ENCODE data around the gene SFN.
A peak's percentile ranks its signal among the peaks of the same experiment; 100 is the strongest.
"Not testable (repeated sequence)": the region's sequence is repeated elsewhere in the genome, so short reads cannot be mapped to it uniquely, and the experiment has no call there.

SFN gene

DNA sequence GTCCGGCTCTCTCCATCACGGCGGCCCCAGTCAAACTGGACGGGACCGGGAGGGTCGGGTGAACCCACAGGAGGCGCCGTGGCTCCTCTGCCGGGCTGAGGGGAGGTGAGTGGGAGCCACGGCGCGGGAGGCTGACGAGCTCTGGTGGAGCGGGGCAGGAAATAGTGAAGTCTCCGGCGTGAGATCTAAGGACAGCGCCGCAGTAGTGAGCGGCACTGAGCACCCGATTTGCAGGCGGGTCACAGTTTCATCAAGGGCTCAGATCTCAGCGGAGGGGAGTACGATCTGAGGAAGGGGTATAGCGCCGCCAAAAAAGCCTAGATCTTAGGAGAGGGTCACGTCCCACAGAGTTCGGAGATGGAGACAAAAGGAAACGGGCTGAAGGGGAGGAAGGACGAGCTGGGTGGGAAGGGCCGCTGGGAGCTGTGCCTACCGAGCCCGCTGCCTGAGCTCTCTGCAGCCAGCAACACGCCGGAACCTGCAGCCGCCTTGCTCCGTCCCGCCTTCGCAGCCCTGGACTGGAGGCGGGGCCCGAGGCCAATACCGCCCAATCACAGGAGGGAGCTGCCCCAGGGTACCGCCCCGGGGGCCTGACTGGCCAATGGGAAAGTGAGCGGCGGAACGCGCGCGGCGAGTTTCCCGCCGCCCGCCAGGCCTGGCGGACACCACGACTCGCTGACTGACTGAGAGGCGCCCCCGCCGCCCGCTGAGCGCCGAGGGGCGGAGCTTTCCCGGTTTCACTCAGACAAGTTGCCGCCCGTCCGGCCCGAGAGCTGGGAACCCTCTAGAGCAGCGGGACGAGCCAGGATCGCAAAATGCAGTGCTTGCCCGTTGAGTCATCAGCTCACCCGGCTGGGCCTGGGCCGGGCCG is 1.9 kb downstream of the SFN start:
- FAIRE-seq (peak; percentile 88), DNase-seq (ENCODE audit: low spot score) (peak; percentile 94)

DNA sequence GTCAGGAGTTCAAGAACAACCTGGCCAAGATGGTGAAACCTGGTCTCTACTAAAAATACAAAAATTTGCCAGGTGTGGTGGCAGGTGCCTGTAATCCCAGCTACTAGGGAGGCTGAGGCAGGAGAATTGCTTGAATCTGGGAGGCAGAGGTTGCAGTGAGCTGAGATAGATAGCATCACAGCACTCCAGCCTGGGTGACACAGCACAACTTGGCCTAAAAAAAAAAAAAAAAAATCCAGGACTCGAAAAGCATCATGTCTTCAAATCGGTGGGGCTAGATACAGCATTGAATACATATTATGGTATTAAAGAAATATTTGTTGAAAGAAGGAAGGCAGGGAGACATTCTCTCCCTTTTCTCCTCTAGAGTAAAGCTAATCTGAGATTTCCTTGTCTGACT is 10.1 kb downstream of the SFN start:
- FAIRE-seq = not testable (repeated sequence)

DNA sequence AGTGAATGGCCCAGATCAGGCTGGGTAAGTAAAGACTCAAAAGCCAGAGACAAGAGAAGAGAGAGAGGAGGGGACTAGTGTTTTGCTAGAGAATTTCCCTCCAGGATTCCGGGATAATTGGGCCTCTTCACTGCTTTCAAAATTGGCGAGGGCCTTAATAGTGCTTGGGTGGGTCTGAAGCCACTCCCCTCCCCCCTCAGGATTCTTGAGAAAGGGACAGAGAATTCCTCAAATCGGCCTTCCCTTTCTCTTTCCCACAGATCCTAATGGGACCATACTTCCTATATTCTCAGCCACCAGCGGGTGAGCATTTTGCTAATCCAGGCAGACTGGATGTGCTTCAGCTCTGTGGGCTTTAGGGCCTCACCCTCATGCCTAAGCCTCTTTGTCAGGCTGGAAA is 11.9 kb downstream of the SFN start:
- FAIRE-seq (no peak), DNase-seq (ENCODE audit: low spot score) (no peak)

More for the DNA sequence above, 10.1 kb downstream of the SFN start:
- DNase-seq (ENCODE audit: low spot score) = not testable (repeated sequence)

DNA sequence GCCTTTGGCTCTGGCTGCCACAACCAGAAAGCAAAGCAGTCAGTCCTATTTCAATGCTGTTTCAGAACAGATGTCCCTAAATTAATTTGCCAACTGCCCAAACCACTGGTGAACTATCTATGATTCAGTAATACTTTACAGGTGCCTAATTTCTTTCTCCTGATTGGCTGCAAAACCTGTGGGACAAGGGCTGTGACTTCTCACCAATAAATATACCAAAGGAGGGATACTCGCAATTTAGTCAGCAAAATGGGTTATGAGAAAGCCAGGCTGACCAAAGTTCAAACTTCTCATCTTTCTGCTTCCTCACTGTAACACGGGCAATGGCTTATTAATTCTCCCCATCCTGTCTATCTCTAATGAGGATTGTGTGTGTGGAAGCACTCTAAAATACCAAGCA is 14.4 kb downstream of the SFN start:
- DNase-seq (ENCODE audit: low spot score) (no peak), FAIRE-seq (no peak)

DNA sequence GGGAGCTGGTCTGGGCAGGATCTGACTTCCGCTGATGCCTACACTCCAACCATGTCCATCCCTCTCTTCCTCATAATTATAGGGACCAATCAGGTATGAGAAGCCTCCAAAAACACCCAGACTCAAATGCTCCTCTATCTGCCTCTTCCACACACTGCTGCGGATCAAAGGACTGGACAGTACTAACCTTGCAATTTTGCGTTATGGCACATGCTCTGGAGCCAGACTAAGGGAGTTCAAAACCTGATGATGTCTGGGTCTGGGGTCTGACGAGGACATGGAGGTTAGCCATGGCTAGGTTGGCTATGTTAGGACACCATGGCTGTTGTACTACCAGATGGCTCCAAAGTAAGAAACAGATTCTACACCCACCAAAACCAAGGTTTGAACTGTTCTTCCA is 16.8 kb downstream of the SFN start:
- DNase-seq (ENCODE audit: low spot score) = no peak
- no peak for FAIRE-seq

DNA sequence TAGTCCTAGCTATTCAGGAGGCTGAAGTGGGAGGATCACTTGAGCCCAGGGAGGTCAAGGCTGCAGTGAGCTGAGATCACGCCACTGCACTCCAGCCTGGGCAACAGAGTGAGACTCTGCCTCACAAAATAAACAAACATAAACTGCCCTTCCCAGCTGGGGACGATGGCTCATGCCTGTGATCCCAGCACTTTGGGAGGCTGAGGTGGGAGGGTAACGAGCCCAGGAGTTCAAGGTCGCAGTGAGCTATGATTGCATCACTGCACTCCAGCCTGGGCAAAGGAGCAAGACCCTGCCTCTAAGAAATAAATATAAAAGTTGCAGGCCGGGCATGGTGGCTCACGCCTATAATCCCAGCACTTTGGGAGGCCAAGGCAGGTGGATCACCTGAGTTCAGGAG is 18.7 kb downstream of the SFN start:
- not testable (repeated sequence) for DNase-seq (ENCODE audit: low spot score); FAIRE-seq

DNA sequence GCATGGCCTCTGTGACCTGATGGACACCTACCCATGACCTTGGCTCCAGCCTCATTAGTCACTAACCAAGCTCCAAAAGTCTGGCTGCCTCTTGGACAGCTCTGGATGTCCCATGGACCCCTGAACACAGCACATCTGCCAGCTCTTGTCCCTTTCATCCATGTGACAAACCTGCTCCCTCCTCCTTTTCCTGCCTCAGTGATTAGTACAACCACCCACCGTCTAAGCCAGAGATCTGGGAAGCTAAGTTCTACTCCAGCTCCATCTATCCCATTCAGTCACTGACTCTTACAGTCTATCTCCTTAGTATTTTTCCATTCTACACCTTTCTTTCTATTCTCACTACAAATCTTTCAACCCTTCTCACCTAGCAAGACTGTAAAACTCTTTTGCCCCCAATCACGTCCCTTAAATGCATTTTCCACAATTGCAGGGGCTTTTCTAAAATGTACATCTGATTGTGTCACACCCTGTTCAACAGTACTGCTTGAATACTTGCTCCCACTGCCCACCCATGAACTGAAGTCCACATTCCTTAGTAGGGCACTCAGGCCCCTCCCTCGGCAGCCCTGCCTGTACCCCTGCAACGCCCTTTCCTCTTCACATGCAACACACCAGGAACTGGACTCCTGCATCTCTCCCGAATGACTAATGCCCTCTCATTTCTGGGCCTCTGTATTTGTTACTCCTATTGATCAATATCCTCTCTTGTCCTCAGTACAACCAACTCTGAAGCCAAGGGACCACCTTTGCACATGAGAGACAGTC is 19.9 kb downstream of the SFN start:
- FAIRE-seq (no peak), DNase-seq (ENCODE audit: low spot score) (no peak)

DNA sequence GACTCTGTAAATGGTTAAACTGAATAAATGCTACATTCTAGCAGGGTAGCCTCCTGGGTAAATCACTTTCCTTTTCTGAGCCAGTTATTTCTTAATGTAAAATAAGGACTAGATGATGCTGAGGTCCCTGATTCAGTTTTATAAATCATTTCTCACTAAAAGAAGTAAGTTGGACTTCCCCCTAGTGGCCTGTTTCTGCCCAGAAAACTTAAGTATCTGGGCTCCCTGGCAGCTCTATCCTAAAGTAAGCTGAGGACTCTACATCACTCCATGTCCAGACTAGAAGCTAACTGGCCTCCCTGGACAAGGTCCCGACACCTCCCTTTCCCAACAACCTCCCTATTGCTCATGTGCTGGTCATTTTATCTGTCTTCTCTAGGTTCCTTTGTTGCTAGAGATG is 24.2 kb downstream of the SFN start:
- FAIRE-seq (no peak), DNase-seq (ENCODE audit: low spot score) (no peak)

DNA sequence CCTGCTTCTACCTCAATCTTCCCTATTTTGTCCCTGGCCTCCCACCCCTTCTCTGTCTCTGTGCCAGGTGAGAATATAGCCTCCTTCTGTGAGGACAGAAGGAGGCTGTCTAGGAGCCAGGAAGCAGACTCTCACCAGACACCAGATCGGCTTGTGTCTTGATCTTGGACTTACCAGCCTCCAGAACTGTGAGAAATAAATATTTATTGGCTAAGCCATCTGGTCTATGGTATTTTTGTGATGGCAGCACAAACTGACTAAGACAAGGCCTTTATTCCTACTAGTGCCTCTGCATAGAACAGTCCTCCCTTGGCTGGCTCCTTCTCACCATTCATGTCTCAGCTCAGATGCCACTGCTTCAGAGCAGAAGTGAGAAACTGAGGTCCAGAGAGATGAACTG is 25.3 kb downstream of the SFN start:
- DNase-seq (ENCODE audit: low spot score) (no peak), FAIRE-seq (no peak)

DNA sequence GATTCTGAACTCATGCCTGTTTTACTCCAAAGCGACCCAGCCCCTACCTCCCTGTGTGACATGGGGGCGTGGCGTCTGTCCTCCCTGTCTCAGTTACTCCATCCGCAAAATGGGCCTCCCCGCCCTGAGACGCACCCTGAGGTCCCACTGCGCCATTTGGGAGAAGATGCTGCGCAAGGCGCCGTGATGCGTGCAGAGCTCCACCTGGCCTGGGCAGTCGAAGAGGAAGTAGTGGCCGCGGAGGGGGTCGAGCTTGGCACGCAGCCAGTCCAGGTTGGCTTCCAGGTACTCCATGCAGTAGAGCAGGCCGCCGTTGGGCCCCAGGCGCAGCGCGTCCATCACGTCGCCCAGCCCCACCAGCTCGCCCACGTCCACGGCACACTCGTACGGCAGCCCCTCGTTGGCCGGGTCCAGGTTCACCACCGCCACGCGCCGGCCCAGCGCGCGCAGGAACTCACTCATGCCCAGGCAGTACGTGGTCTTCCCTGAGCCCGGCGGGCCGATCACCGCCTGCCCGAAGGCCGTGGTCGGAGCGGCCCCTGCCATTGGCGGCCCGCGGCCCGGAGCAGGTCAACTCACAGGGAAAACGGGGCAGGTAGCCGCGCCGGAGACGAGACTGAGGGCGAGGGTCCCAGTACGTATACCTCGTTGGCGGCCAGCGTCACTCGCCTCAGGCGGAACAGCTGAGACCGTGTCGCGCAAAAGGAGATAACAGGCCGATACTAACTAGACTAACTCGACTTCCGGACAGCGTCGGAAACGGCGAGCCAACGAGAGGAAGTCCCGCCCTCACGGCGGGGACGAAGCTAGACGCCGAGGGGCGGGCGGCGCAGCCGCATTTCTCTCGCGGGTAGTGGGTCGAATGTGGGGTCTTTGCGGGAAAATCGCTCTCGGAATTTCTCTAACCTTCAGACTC is 26.9 kb downstream of the SFN start, which contains the start of gene GPN2:
GPN2 (minus strand) TSS at position 733 of the 916 bp plus-strand sequence; CDS start at position 546, 187 bp downstream.
- no peak for FAIRE-seq

DNA sequence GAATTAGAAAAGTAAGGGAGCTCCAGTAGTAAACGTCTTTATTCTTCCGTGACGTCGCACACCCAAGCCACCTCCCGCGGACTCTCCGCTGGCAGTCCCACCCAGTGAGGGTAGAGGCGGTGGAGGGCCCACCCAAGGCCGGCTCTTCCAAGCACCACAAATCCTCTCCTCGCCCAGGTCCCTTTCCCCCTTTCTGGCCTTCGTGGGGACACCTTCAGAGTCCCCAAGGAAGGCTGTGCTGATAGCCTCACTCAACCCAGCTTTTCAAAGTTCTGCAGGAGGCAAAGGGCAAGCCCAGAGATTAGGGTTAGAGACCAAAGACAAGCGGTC is 27.5 kb downstream of the SFN start:
- DNase-seq (ENCODE audit: low spot score) (peak; percentile 33), FAIRE-seq (no peak)

More for the DNA sequence above, 26.9 kb downstream of the SFN start, which contains the start of gene GPN2:
- DNase-seq (ENCODE audit: low spot score) = peak; percentile 87

DNA sequence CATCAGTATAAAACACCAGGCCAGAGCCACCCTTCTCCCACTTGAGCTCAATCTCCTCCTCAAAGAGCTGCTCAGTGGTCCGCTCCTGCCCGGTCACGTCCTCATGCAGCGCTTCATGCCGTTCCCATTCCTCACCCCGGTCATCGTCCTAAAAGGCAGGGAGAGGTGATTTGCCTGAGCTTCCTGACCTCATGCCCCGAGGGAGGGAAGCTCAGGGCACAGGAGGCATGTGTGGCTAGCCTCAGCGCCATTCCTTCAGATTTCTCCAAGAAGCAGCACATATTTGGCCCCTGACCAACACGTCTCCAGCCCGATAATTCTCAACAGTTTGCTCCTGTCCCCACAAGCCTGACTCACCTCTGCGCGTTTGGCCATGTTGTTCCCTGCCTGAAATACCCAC is 31.3 kb downstream of the SFN start:
- DNase-seq (ENCODE audit: low spot score) = no peak
- no peak for FAIRE-seq

DNA sequence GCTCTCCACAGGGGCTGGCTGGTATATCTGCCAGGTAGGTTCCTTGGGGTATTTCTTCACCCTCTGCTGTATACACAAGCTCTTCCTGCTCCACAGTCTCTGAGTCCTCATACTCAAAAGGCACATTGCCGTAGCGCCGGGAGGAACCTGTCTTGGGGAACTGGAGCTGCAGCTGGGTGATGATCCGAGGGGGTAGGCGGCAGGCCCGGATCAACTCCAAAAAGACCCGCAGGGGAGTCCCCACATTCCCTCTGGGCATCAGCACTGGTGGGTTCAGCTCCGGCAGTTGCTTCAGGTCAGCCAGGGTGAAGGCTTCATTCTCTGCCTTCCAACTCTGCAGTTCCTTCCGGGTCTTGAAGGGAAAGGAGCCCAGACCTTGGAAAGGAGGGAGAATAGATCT is 34.4 kb downstream of the SFN start:
- DNase-seq (ENCODE audit: low spot score) (no peak), FAIRE-seq (no peak)

DNA sequence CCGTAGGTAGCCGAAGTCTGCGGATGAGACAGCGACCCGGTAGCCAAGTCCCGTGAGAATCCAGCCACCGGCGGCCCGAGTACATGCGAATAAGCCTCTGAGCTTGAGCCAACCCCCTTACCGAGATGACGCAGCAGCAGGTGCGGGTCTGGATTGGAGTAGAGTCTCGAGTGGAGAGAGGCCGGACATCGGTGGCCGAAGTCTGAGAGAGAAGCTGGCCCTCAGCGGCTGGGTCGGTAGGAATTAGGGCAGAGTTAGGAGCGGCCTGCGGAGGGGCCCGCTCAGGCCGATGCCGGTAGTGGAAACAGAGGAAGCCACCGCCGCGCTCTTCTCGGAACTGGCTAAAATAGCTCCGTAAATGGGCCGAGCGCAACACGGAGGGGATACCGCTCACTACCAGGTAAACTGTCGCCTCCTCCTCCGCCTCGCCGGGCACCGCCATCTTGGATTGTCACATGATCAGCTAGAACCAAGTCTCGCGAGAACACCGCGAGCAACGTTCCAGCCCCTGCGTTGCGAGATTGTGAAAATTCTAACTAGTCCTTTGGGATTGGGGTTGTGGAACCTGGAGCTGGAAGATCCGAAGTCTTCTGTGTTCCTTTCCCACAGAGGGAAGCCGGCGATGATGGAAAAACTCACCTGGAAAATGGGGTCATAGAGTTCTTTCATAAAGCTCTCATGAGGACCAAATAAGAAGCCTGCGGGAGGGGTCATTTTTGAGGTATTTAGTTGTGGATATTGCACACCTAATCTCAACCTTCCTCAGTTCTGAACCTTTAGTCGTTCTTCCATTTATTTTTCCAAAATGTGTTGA is 37.3 kb downstream of the SFN start, which contains the start of gene GPATCH3:
GPATCH3 (minus strand) TSS at position 467 of the 814 bp plus-strand sequence; CDS start at position 442, 25 bp downstream.
- FAIRE-seq = peak; percentile 50
- DNase-seq (ENCODE audit: low spot score) = peak; percentile 92

DNA sequence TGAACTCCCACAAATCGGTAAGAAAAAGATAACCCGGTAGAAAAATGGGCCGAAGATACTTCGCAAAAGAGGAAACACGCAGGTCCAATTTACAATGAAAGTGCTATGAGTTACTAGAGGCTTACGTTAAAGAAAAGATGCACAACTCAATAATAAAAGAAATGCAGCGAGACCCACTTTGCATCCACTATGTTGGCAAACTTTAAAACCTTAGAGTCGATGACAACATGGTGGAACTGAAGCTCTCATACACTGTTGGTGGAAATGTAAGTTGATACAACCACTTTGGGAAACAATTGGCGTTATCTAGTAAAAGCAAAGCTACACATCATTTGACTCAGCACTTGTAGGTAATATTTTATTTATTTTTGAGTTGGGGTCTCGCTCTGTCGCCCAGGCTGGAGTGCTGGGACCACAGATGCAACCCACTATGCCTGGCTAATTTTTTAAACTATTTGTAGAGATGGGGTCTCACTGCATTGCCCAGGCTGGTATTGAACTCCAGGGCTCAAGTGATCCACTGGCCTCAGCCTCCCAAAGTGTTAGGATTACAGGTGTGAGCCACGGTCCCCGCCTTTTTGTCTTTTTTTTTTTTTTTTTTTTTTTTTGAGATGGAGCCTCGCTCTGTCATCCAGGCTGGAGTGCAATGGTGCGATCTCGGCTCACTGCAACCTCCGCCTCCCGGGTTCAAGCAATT is 38.0 kb downstream of the SFN start:
- no peak for DNase-seq (ENCODE audit: low spot score)
- no peak for FAIRE-seq

DNA sequence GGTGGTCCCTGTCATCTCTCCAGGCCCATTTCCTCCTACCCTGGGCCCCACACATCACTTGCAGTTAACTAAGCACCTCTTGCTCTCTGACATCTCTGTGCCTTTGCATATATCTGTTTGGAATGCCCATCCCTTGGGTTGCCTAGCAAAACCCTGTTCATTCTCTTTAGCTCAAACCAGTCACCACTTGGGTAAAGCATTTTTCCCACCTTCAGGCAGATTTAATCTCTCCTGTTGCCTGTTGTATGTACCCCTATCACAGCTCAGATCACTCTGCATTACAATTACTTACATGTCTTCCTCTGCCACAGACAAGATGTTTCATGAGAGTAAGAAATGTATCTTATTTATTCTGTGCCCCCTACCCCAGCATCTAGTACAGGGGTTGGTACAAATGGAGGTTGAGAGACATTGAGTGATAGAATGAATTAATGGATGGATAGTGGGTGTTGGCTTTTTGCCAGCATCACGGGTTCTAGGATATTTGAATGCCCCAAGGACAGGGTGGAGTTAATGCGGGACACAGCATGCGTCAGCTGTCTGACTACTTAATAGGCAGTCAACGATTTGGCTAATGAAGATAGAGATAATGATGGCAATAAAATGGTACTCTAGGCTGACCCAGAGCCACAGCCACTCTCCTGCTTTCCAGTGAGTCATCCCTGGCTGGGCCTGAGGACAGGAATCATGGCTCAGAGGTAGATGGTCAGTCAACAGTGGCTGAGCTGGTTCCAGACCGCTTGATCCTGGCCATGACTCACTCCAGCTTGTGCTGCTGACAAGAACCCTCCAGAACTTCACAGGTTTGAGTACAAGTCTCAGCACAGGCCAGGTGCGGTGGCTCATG is 44.3 kb downstream of the SFN start:
- FAIRE-seq = no peak

DNA sequence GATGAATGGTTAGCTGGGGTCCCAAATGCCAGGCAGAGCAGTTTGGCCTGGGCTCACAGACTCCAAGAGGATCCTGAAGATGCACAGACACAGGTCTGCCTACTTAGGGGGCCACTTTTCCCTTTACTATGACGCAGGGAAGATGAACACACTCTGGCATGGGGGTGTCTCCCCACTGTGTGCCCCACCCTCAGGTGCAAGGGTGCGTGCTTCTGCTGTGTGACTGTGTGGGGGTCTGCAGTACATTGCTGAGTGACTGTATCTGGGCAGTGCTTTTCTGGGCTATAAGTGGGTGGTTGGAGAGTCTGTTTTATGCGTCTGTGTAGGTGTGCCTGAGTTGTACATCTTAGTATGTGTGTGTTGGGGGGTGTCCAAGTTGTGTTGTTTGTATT is 47.0 kb downstream of the SFN start:
- FAIRE-seq (no peak), DNase-seq (ENCODE audit: low spot score) (no peak)

More for the DNA sequence above, 44.3 kb downstream of the SFN start:
- DNase-seq (ENCODE audit: low spot score) = peak; percentile 33

DNA sequence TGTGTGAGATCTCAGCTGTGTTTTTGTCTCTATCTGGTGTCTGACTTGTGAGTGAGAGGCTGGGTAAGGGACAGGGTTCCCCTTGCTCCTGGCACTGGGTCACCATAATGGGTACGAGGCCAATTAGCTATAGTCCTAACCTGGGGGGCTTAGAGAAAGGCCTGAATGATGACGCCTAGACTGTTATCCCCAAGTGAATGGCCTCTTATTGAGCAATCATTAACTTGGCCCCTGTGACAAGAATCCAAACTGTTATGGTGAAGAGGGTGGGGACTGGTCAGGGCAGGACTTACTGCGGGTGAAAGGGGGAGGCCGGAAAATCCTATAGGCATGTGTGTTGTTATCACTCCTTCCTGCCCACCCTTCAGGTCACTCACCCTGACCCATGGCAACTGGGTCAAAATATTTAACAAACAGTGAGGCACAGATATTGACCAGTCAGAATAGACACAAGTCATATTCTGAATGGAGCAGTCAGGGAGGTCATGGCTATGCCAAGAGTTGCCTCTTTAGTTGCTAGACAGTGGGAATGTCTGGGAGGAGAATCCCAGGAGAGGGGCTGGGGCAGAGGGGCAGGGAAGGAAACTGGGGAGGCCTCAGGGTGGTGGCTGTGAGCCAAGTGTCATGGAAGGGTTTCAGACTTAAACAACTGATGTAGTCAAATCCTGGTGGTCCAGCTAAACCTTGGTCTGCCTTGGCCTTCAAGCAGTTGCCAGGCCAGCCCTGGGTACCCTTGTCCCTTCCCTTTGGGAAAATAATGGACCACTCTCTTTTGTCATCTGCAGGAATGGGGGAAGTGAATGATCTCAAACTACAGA is 47.6 kb downstream of the SFN start:
- DNase-seq (ENCODE audit: low spot score) (no peak), FAIRE-seq (no peak)
